GM18861 (cell line): ENCODE data around the gene COQ9.

Experiments
- ATAC-seq: cut with Tn5 transposase; IDR thresholded peaks from one replicate; pipeline ENCODE4 v1.9.1; 2021; ENCODE audit not compliant: unreplicated experiment

Gene COQ9

GRCh38 chr16:57509231-57509923 is 62.1 kb downstream of the COQ9 start:
- ATAC-seq = no peak

GRCh38 chr16:57510016-57510871 is 63.0 kb downstream of the COQ9 start:
- no peak for ATAC-seq
